H9 (cell line): ENCODE results near the gene BPGM. TPM values are rescaled to one million over a fixed set of nuclear protein-coding genes. Genes with fewer than 3 reads are reported as not detected.
"Not testable (repeated sequence)": the region's sequence is repeated elsewhere in the genome, so short reads cannot be mapped to it uniquely, and the experiment has no call there.

Experiments used
- DNase-seq: peaks from one replicate; pipeline ENCODE4 v3.0.0-alpha.2; 2017
- H2AFZ ChIP-seq: one replicate; pipeline ENCODE4 v1.6.1; 2013; ENCODE audit warnings: mild to moderate bottlenecking, low read length, control low read depth, moderate library complexity
- H2AK5ac ChIP-seq: 2 replicates; pipeline ENCODE4 v1.6.1; 2013; ENCODE audit warnings: low read length, control low read depth, mixed read lengths; ENCODE audit not compliant: insufficient read length
- H2BK120ac ChIP-seq: one replicate; pipeline ENCODE4 v1.6.1; 2013; ENCODE audit warnings: low read depth, mild to moderate bottlenecking, low read length, control low read depth, inconsistent platforms; ENCODE audit not compliant: poor library complexity, severe bottlenecking
- H2BK12ac ChIP-seq: 2 replicates; pipeline ENCODE4 v1.6.1; 2013; ENCODE audit warnings: low read length, control low read depth, mixed read lengths, low read depth; ENCODE audit not compliant: insufficient read length
- H2BK15ac ChIP-seq: 2 replicates; pipeline ENCODE4 v1.6.1; 2013; ENCODE audit warnings: low read depth, low read length, control low read depth
- H2BK20ac ChIP-seq: one replicate; pipeline ENCODE4 v1.6.1; 2013; ENCODE audit warnings: low read depth, mild to moderate bottlenecking, low read length, control low read depth, inconsistent platforms; ENCODE audit not compliant: poor library complexity, severe bottlenecking
- H2BK5ac ChIP-seq: 2 replicates; pipeline ENCODE4 v1.6.1; 2013; ENCODE audit warnings: low read length, control low read depth, mixed read lengths; ENCODE audit not compliant: insufficient read length
- H3K14ac ChIP-seq: 2 replicates; pipeline ENCODE4 v1.6.1; 2013; ENCODE audit warnings: low read length, control low read depth; ENCODE audit not compliant: insufficient read depth
- H3K18ac ChIP-seq: 2 replicates; pipeline ENCODE4 v1.6.1; 2013; ENCODE audit warnings: low read depth, mild to moderate bottlenecking, mixed read lengths, low read length, control low read depth; ENCODE audit not compliant: insufficient read length
- H3K23ac ChIP-seq: 2 replicates; pipeline ENCODE4 v1.6.1; 2013; ENCODE audit warnings: low read length, control low read depth, mixed read lengths, low read depth; ENCODE audit not compliant: insufficient read length
- H3K23me2 ChIP-seq: 2 replicates; pipeline ENCODE4 v1.6.1; 2013; ENCODE audit warnings: low read depth, mild to moderate bottlenecking, mixed read lengths, low read length, control low read depth; ENCODE audit not compliant: insufficient read length, poor library complexity, severe bottlenecking
- H3K27ac ChIP-seq: 2 replicates; pipeline ENCODE4 v1.5.1; 2013; ENCODE audit warnings: low read length, control low read depth, mixed read lengths, low read depth; ENCODE audit not compliant: insufficient read length
- H3K27me3 ChIP-seq: 2 replicates; pipeline ENCODE4 v1.6.1; 2013; ENCODE audit warnings: low read length, control low read depth, inconsistent platforms; ENCODE audit not compliant: insufficient read depth
- H3K4ac ChIP-seq: 2 replicates; pipeline ENCODE4 v1.6.1; 2013; ENCODE audit warnings: low read depth, mild to moderate bottlenecking, control low read depth, inconsistent platforms, low read length, moderate library complexity
- H3K4me1 ChIP-seq: 2 replicates; pipeline ENCODE4 v1.6.1; 2013; ENCODE audit warnings: low read length, control low read depth, inconsistent platforms; ENCODE audit not compliant: insufficient read depth
- H3K4me2 ChIP-seq: 2 replicates; pipeline ENCODE4 v1.6.1; 2013; ENCODE audit warnings: low read length, control low read depth, mixed read lengths; ENCODE audit not compliant: insufficient read length, insufficient read depth
- H3K56ac ChIP-seq: 2 replicates; pipeline ENCODE4 v1.6.1; 2013; ENCODE audit warnings: low read depth, mild to moderate bottlenecking, mixed read lengths, low read length, control low read depth; ENCODE audit not compliant: insufficient read length
- H3K79me1 ChIP-seq: 2 replicates; pipeline ENCODE4 v1.6.1; 2013; ENCODE audit warnings: low read depth, mild to moderate bottlenecking, moderate library complexity, low read length, control low read depth, inconsistent platforms; ENCODE audit not compliant: insufficient read depth, poor library complexity, severe bottlenecking
- H3K79me2 ChIP-seq: 2 replicates; pipeline ENCODE4 v1.6.1; 2013; ENCODE audit warnings: low read length, control low read depth, inconsistent platforms; ENCODE audit not compliant: insufficient read depth
- H3K9ac ChIP-seq: 2 replicates; pipeline ENCODE4 v1.6.1; 2013; ENCODE audit warnings: low read length, control low read depth, mixed read lengths; ENCODE audit not compliant: insufficient read length; ENCODE audit errors: extremely low read depth
- H3K9me3 ChIP-seq: one replicate; pipeline ENCODE4 v1.6.1; 2013; ENCODE audit warnings: low read depth, low read length, inconsistent platforms; ENCODE audit not compliant: control insufficient read depth
- H3T11ph ChIP-seq: one replicate; pipeline ENCODE4 v1.6.1; 2013; ENCODE audit warnings: mild to moderate bottlenecking, low read length, control low read depth, inconsistent platforms
- H4K20me1 ChIP-seq: one replicate; pipeline ENCODE4 v1.6.1; 2013; ENCODE audit not compliant: control insufficient read depth, insufficient read length, insufficient read depth
- H4K5ac ChIP-seq: 2 replicates; pipeline ENCODE4 v1.6.1; 2013; ENCODE audit warnings: low read depth, mild to moderate bottlenecking, mixed read lengths, low read length, control low read depth; ENCODE audit not compliant: insufficient read length
- H4K8ac ChIP-seq: replicated peaks from 2 replicates; pipeline ENCODE4 v1.6.1; 2013; ENCODE audit warnings: low read length, control low read depth, mixed read lengths, low read depth; ENCODE audit not compliant: insufficient read length
- H4K91ac ChIP-seq: 2 replicates; pipeline ENCODE4 v1.6.1; 2013; ENCODE audit warnings: low read depth, mild to moderate bottlenecking, moderate library complexity, mixed read lengths, low read length, control low read depth; ENCODE audit not compliant: insufficient read length
- H3K27ac Mint-ChIP-seq, 3 experiments: 2 replicates in 2 of 3; 3 replicates in 1 of 3; pipeline ENCODE4 v1.8.0; 2020 to 2021; ENCODE audit warnings: mixed read lengths in 3 of 3, mild to moderate bottlenecking in 1 of 3, moderate library complexity in 1 of 3
- H3K27me3 Mint-ChIP-seq: 2 replicates; pipeline ENCODE4 v1.8.0; 2021; ENCODE audit warnings: low read depth, mild to moderate bottlenecking, moderate library complexity, mixed read lengths
- H3K36me3 Mint-ChIP-seq, 3 experiments: 2 replicates in 2 of 3; 3 replicates in 1 of 3; pipeline ENCODE4 v1.8.0; 2020 to 2021; ENCODE audit warnings: low read depth in 3 of 3, mixed read lengths in 3 of 3; ENCODE audit not compliant: insufficient read depth in 1 of 3
- H3K4me1 Mint-ChIP-seq, 2 experiments: 2 replicates each; pipeline ENCODE4 v1.8.0; 2020; ENCODE audit warnings: mixed read lengths in 2 of 2
- H3K4me3 Mint-ChIP-seq, 2 experiments: 2 replicates in 1 of 2; 3 replicates in 1 of 2; pipeline ENCODE4 v1.8.0; 2020 to 2021; ENCODE audit warnings: mild to moderate bottlenecking in 2 of 2, mixed read lengths in 2 of 2, moderate library complexity in 1 of 2
- H3K9me3 Mint-ChIP-seq, 2 experiments: 2 replicates in 1 of 2; 3 replicates in 1 of 2; pipeline ENCODE4 v1.8.0; 2020; ENCODE audit warnings: mild to moderate bottlenecking in 2 of 2, mixed read lengths in 2 of 2, moderate library complexity in 1 of 2
- CTCF ChIP-seq: fragments of 200-600 bp; sonication (generic); conservative IDR thresholded peaks from 3 replicates; pipeline ENCODE4 v1.8.0; 2021; ENCODE audit warnings: antibody characterized with exemption, mild to moderate bottlenecking
- WGBS: extraction: QIAGEN DNeasy Blood & Tissue Kit; methylation state at CpG from one replicate; pipeline ENCODE4 v1.1.7; 2013; ENCODE audit warnings: missing lambda C conversion rate, low lambda C conversion rate, mixed read lengths; ENCODE audit not compliant: insufficient read length; ENCODE audit errors: extremely low coverage; 5-methylcytosine and 5-hydroxymethylcytosine counted together
- total RNA-seq: library from RNA; stranded (reverse); gene quantifications from 2 replicates; pipeline ENCODE4 v1.2.1, GENCODE V29; 2021

The BPGM gene
- total RNA-seq, 1 experiment from 2014 or later = 14.4 TPM

GRCh38 chr7:134640842-134641715, 5.6 kb upstream of the BPGM start:
- H3K4me1 Mint-ChIP-seq = no peaks in the 10 kb centered on the region
- H3K23me2 ChIP-seq = no peaks in the 10 kb centered on the region
- no peaks in the 10 kb centered on the region for H3K79me1 ChIP-seq
- H3K18ac ChIP-seq = no peak overlapping the region
- H2BK5ac ChIP-seq = no peak overlapping the region
- H3K4me1 ChIP-seq = no peaks in the 10 kb centered on the region
- H4K5ac ChIP-seq = no peak overlapping the region
- DNase-seq = no peak
- H2BK12ac ChIP-seq = no peak overlapping the region
- H3K27me3 Mint-ChIP-seq = peaks cover 10% of the 10 kb centered on the region
- no peak overlapping the region for H3K27ac ChIP-seq
- H2BK20ac ChIP-seq = no peak overlapping the region
- H3K9me3 Mint-ChIP-seq = 0 out of 5 replicates have a peak, but pooled peaks cover 0 to 7% of the 10 kb centered on the region in 2 experiments
- H3K4me3 Mint-ChIP-seq = no peak overlapping the region
- H4K20me1 ChIP-seq = no peaks in the 10 kb centered on the region
- WGBS = no CpG with 5 or more reads among the region's 3 CpGs
- no peak overlapping the region for H3K4me2 ChIP-seq
- H3K27ac Mint-ChIP-seq = no peak overlapping the region
- no peak overlapping the region for H2BK15ac ChIP-seq
- no peaks in the 10 kb centered on the region for H3K27me3 ChIP-seq
- no peak overlapping the region for H3T11ph ChIP-seq
- no peaks in the 10 kb centered on the region for H3K79me2 ChIP-seq
- no peak overlapping the region for H2AFZ ChIP-seq
- H4K91ac ChIP-seq = no peak overlapping the region
- H2AK5ac ChIP-seq = no peak overlapping the region
- no peak overlapping the region for H3K4ac ChIP-seq
- H2BK120ac ChIP-seq = no peak overlapping the region
- H3K56ac ChIP-seq = no peak overlapping the region
- H3K9ac ChIP-seq = no peak overlapping the region
- no peaks in the 10 kb centered on the region for H3K9me3 ChIP-seq
- H3K36me3 Mint-ChIP-seq = no peaks in the 10 kb centered on the region
- H3K14ac ChIP-seq = no peak overlapping the region
- TF ChIP-seq CTCF = no peak
- H4K8ac ChIP-seq = no peak overlapping the region
- no peak overlapping the region for H3K23ac ChIP-seq

DNA sequence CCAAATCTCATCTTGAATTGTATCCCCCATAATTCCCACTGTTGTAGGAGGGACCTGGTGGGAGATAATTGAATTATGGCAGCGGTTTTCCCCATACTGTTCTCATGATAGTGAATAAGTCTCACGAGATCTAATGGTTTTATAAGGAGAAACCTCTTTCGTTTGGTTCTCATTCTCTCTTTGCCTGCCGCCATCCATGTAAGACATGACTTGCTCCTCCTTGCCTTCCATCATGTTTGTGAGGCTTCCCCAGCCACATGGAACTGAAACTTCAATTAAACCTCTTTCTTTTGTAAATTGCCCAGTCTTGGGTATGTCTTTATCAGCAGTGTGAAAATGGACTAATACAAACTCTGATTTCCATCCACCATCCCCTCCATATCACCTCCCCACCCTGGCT, 4.7 kb upstream of the BPGM start:
- not testable (repeated sequence) for H4K91ac ChIP-seq, H2AFZ ChIP-seq, H3K14ac ChIP-seq, H3T11ph ChIP-seq, H3K79me2 ChIP-seq, H3K27ac Mint-ChIP-seq, H3K23me2 ChIP-seq, H4K20me1 ChIP-seq, H3K23ac ChIP-seq, H4K8ac ChIP-seq, H2BK20ac ChIP-seq, H2BK120ac ChIP-seq, H2BK5ac ChIP-seq, DNase-seq, H3K4me2 ChIP-seq, H3K9ac ChIP-seq, H2BK12ac ChIP-seq, H4K5ac ChIP-seq, H3K4ac ChIP-seq, H3K4me1 ChIP-seq, H3K27ac ChIP-seq, H3K4me3 Mint-ChIP-seq, H3K36me3 Mint-ChIP-seq, H2BK15ac ChIP-seq, H3K18ac ChIP-seq, H3K4me1 Mint-ChIP-seq, H3K79me1 ChIP-seq, H3K9me3 Mint-ChIP-seq, H3K56ac ChIP-seq, H3K27me3 ChIP-seq, H2AK5ac ChIP-seq, H3K9me3 ChIP-seq
- WGBS = no CpG with 5 or more reads among the region's 4 CpGs
- H3K27me3 Mint-ChIP-seq = peaks cover 10% of the 10 kb centered on the region
